CD4-positive, alpha-beta T cell treated with Interleukin-17A for 1 hour (primary cell): ENCODE results near the gene MASP1.
"Not testable (repeated sequence)": the region's sequence is repeated elsewhere in the genome, so short reads cannot be mapped to it uniquely, and the experiment has no call there.

Experiments used
- DNase-seq: peaks from one replicate; pipeline ENCODE4 v3.0.0-alpha.2; 2020

Gene MASP1

DNA sequence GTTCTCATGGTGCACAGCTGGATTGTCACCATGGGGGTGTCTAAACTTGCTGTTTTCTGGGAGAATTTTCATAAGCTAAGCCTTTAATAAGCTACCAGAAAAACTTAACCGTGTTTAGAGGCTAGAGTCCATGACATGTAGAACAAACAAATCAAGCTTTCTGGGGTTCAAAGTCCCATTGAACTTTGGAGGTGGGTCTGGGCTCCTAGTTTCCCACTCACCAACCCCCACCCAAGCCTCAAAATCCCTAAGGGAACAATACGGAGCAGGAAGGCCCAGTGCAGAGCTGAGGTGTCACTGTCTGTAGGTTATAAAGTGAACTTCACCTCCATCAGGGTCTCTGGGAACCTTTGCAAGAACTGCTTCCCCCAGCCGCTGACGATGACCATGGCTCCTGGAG is 68.7 kb downstream of the MASP1 start:
- no peak for DNase-seq

DNA sequence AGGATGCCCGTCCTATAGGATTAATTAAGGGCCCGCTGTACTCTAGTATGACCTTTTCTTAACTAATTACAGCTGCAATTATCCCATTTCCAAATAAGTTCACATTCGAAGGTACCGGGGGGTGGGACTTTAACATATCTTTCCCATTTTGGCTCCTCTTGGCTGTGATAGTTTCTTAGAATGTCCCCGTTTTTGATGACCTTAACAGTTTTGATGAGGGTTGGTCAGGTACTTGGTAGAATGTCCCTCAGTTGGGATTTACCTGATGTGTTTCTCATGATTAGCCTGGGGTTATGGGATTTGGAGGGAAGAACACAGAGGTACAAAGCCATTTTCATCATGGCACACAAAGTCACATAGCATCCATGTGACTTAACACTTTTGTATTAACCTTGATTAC is 76.1 kb downstream of the MASP1 start:
- DNase-seq = no peak

DNA sequence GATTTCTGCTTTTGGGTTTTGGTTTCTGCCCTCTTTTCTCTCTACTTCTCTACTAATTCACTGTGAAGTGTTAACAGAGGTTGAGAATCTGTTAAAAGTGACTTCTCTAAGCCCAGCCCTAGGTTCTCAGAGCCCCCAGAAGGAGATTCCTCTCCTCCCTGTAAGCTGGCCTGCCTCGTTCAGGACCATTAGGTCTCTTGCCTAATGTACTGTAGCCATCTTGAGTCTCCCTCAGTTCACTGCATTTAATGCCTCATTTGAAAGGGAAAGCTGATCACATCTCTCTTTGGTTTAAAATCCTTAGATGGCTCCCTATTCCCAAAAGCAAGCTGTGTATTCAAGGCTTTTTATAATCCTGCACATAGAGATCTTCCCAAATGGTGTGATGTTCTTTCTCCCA is 77.9 kb downstream of the MASP1 start:
- DNase-seq = no peak

DNA sequence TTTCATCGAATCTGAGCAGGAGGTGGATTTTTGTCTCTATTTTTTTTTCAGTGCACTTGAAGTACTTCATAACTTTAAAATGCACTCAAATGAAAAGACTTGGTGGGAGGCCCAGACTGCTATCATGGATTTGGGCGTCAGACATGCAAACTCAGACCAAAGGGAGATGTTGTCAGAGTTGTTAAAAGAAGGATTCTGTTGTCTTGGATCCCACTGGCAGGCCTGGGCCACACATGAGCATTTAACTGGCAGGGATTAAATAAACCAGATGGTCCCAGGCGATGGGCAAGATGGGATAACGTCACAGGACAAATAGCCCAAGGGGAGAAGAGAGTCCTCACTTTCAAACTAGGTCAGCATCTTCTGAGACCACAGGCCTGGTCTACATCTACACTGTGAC is 78.8 kb downstream of the MASP1 start:
- no peak for DNase-seq

DNA sequence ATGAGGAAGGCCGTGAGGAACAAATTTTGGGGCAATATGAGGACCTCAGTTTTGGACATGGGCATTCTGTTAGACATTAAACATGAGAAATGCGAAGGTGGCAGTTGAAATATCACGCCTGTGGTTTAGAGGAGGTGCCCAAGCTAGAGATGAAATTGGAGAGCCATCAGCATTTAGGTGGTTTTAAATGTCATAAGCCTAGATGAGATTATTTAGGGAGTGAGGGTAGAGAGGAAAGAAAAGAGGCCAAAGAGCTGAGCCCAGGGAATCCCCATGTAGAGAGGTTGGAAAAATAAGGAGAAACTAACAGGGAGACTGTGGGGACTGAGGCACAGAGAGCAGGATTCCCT is 79.4 kb downstream of the MASP1 start:
- no peak for DNase-seq

DNA sequence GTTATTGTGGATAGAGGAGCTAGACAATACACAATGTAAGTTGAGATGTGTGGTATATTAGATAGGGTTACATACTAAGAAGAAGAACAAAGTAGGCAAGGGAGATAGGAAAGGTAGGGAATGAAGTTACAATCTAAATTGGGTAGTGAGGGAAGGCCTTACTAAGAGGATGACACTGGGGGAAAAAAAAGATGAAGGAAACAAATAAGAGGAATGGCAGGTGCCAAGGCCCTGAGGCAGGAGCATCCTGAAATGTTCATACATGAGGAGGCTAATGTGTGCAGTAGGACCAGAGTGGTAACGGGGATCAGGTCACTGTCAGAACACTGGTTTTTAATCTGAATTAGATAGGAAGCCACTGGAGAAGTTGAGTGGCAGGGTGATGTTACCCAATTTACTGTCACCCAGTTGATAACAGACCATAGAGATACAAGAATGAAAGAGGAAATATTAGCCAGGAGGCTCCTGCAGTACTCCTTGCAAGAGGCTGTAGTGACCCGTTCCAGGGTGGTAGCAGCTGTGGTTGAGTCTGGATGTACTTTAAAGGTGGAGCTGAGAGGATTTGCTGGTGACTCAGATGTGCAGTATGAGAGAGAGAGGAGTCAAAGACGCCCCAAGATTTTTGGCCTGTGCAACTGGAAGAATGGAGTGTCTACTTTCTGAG is 79.9 kb downstream of the MASP1 start:
- no peak for DNase-seq

DNA sequence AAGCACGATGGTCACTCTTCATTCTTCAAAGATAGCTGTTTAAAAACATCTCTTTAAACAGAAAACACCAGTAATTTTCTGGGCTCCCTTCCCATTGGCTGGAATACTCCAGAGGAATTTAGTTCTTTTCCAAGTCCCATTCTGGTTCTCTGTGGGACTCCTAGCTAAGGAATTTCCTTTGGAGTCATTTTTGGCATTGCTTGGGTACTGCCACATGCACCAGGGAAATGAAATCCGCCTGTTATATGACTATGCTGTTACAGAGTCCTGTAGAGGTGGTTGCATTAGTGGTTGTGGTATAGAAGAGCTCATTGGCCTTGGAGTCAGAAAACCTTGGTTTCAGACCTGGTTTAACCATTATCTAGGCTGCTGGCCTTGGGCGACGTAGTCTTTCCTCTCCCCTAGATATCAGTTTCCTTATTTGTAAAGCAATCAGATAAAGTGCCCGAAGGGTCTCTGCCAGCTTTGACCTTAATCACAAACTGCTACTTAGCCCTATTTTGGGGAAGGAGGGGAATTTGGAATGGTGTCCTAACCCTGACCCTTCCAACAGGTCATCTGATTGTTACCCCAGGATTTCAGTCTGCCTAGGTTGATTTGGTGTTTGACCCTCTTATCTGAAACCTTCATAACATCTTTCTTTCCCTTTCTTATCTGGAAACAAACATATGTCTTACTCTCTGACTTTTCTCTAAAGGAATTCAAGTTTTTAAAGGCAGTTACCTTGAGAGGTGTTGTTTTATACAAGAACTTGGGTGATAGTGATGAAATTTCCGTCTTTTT is 80.8 kb downstream of the MASP1 start:
- DNase-seq = no peak

DNA sequence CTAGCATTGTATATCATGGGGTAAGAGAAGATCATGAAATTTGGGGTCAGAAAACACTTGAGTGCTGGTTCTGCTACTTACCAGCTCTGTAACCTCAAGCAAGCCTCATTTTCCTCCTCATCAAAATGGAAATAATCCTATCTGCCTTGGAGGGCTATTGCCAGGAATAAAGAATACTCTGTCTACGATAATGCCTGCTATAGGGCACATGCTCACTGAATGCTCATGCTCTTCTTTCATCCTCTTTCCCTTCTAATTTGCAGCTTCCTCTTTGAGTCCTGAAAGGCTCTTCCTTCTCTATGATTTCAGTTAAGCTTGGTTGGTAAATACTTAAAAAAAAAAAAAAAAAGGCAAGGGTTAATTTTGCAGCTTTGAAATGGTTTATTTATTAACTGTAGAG is 81.4 kb downstream of the MASP1 start:
- DNase-seq = no peak

DNA sequence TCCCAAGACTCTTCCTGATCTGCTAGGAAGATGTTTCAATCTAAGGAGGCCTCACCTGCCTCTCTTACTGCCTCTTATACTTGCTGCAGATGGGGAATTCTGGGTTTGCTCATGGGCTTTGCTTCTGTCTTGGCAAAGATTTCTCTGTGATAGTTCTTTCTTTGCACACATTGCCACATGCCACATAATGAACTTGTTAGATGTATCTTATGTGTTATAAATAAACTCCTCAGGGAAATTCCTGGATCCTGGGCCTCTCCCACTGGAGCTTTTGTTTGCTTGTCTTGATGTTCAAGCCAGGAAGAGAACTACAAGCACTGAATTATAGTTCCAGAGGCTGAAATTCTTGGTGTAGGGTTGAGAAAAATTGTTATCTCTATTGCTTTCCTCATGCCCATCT is 82.0 kb downstream of the MASP1 start:
- DNase-seq = no peak

DNA sequence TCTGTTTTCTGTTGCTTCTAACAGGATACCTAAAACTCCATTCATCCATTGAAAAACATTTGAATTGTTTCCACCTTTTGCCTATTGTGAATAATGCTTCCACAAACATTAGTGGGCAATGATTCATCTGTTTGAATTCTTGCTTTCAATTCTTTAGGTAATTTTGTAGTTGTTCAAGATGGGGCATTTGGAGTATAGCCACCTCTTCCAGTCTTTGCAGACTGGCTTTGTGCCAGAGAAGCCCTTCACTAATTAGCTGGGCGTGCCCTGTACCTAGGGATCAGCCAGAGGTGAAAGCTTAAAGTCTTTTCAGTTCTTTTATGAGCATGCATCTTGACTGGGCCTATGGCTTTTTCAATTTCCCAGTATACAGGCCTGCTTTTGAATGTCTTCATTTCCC is 83.4 kb downstream of the MASP1 start:
- no peak for DNase-seq

DNA sequence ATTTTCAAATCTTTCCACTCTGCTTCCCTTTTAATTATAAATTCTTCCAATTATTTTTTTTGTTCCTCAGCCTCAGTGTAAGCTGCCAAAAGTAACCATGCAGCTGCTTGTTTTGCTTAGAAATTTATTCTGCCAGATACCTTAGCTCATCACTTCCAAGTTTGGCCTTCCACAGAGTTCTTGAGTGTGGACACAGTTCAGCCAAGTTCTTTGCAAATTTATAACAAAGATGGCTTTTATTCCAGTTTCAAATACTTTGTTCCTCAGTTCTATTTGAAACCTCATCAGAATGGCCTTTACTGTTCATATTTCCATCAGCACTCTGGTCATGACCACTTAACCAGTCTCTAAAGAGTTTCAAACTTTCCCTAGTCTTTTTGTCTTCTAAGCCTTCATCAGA is 83.9 kb downstream of the MASP1 start:
- DNase-seq = no peak

DNA sequence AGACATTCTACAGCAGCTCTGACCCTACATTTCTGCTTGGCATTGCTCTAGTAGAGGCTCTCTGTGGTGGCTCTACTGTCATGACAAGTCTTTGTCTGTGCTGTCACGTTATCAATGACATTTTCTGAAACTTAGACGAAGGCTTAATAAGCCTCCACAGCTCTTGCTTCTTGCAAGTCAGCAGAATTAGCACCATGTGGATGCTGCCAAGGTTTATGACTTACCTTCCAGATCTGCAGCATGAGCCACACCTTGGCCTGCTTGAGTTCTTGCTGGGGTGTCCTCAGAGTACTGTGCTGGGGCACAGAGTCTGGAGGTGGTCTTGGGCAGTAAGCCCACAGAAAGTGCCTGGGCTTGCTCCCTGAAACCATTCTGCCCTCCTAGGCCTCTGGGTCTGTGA is 84.5 kb downstream of the MASP1 start:
- no peak for DNase-seq

DNA sequence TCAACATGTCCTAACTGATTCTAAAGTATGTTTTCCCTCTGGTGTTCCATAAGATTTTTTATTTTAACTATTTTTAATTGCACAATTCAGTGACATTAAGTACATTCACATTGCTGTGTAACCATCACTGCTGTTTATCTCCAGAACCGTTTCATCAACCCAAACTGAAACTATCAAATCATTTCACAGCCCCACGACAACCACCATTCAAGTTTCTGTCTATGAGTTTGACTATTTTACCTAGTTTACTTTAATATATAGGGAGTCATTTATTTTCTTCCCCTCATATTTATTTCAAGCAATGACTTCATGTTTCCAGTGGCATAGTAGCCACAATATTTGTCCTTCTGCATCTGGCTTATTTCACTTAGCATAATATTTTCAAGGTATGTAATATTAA is 85.9 kb downstream of the MASP1 start:
- DNase-seq = no peak

DNA sequence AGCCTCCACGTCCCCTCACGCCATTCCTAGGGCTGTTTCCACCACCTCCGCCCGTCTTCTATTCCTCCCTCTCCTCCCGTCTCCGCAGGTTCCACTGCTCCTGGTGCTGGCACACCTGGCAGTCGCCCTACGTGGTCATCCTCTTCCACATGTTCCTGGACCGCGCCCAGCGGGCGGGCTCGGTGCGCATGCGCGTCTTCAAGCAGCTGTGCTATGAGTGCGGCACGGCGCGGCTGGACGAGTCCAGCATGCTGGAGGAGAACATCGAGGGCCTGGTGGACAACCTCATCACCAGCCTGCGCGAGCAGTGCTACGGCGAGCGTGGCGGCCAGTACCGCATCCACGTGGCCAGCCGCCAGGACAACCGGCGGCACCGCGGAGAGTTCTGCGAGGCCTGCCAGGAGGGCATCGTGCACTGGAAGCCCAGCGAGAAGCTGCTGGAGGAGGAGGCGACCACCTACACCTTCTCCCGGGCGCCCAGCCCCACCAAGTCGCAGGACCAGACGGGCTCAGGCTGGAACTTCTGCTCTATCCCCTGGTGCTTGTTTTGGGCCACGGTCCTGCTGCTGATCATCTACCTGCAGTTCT is 92.0 kb downstream of the MASP1 start:
- DNase-seq = not testable (repeated sequence)

DNA sequence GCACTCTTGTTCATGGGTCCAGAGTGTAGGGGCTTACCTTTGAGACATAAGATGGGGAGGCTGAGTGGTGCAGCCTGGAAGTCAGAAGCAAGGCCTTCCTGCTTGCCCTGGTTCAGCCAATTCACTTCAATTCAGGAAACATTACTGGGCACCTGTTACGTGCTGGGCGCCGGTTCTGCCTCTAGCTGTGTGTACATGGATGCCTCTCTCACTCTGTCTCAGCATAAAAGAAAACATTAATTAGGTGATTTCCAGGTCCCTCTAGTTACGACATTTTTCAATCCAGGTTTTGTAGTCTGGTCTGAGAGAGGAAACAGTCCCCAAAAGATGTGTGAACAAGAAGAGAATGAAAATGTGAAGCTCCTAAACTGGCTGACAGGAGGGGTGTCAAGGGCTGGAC is 93.0 kb downstream of the MASP1 start:
- DNase-seq = no peak

DNA sequence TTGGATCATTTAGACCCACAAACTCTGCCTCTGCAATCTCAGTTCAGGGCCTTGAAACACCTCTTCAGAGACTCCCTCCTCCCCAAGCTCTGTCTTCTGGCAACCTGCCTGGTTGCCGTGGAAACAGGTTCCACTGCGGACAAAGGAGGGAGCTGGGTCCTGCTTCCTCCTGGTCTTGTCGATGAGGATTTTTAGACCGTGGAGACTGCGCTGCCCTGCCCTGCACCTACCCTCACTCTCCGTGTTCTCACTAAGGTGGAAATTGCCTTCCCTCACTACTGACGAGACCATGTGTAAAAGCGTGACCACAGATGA is 94.2 kb downstream of the MASP1 start, which contains the start of gene RTP1:
Gene RTP1 (plus strand): TSS at position 152 of the 315 bp plus-strand sequence. CDS start 30 bp downstream, at position 182.
- no peak for DNase-seq

DNA sequence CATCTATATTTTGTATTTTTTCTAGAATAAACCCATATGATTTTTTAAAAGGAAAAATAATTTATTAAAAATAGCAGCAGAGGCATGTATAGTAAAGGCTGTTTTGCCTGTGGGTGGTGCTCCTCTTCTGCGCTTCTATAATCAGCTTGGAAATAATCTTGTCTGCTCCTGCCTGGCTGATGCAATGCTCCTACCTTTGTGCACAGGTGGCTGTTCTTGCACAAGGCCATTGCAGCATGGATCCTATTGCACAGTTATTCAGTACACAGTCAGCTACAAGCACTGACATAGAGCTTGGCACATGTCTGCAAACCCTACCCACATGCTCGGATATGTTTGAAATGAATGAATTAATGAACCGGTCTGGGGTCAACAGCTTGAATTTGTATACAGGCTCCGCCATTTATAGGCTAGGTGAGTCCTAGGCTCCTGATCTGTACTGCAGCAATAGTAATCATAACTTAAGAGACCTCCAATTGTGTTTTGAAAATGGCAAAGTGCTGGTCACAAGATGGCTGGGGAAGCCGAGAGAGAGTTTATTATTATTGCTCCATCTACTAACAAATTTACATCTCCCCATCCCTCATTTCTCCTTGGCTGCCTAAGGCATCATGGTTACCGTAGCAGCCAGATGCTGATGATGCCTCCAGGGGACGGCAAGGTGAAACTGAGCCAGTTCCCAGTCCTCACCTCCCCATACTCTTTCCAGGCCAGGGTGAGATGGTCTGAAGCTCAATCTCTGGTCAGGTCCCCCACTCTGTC is 94.8 kb downstream of the MASP1 start:
- DNase-seq = no peak

DNA sequence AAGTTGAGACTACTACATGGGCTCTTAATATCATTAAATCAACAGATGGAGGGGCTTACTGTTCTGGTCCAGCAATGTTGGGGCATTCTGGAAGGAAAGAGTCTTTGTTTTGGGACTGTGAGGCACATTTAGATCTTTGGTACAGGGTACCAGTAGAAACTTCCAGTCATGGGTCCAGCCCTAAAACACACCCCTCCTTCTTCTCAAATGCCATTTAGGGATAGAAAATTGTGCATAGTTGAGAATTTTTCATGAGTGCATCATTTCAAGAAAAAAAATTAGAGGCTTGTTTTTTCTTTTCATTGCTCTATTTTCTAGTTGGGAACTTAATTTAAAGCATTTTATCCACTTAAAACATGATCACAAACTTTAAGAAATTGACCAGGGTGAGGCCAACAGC is 98.4 kb downstream of the MASP1 start:
- no peak for DNase-seq

DNA sequence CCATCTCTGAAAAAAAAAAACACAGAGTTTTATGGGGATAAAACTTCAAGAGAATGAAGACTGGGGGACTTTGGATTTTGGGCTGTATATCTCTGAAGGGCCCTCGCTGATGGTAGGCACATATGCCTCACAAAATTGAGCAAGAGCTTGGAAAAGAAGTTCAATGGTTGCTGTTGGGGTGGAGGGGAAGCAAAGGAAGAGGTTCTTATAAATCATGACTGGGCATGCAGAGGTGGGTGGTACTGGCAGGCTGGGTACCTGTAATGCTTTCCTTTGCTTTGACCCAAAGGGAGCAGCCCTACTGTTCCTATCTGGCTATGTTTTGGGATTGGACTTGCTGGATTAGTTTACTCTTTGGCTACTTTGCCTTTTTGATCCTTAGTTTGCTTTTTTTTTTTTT is 100.3 kb downstream of the MASP1 start:
- DNase-seq = no peak

DNA sequence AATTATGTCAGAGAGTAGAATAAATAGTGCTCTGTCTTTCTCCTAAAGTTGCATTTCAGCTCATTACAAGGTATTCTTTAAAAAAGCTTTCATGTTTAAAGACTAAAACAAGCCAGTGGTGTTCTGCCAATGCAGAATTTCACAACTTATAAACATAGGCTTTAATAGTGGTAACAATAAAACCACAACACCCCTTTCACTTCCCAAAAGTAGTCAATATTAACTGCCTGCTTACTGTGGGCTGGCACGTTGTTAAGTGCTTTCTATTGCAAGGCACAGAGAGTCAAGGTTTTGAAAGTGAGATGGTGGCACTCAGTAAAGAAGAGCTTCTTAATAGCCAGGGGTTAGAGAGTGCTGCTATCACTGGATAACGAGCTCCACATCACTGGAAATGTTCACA is 102.6 kb downstream of the MASP1 start:
- DNase-seq = no peak

DNA sequence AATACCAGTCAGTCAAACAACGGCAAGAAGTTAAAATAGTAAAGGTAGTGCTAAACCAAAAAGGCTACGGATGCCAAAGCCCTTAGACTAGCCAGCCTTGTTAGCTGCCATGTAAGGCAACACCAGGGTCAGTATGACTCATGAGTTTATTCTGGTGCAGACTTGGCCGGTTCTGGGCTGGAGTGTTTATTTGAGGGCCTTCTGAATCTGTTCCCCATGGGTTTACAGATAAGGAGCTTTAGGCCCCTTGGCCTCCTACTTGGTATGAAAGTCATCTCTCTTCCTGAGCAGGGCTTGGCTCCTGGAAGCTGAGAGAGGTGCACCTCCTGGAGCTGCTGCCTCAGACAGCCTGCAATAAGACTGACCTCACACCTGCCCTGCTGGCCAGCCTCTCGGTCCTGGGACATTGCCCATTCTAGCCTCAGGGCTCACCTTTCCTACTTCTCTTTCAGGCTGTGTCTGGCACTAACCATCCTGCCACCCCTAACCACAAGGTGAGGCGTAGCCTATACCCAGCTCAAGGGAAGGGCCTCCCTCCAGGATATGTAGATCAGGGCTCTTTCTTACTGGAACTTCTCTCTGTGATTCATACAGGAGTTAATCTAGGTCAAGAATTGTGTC is 104.6 kb downstream of the MASP1 start:
- DNase-seq = no peak

DNA sequence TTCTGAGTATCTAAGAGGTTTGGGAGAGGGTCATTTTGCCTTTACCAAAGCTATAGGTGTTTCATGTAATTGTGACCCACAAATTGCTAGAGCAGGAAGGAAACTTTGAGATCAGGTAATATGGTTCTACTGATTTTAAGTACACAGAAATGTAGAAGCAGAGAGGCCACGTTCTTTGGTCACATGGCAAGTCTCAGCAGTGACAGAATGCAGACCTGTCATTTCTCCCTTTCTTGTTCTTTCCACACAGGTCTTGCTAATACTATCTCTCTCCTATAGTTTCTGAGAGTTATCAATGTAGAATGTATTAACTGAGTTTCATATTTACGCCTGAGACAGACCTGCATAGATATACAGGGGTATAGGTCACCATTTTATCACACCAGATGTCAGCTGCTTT is 105.2 kb downstream of the MASP1 start:
- DNase-seq = no peak

DNA sequence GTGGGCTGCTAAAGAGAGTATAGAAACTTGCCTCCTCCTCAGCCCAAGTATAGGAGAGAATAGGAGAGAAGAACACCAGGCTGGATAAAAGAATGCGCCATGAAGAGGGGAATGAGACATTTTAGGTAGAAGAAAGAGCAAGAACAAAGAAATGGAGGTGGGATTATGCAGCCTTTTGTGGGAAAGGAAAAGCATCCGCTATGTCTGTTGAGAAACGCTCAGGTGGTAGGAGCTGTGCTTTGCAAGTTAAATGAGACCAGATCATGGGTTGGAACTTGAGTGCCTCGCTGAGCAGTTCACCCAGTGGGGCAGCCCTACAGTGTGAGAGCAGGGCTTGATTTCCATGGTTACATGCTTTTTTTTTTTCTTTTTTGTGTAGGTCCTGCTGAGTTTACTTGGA is 105.8 kb downstream of the MASP1 start:
- no peak for DNase-seq
